GM12801 (cell line): ENCODE measurements around the gene HPGD.

ENCODE experiments used
- TF ChIP-seq, protein P1 (sequence below): IDR thresholded peaks from one replicate; pipeline ENCODE4 v1.5.1; 2011; ENCODE audit warnings: control low read depth; ENCODE audit not compliant: insufficient read length; ENCODE audit errors: extremely low read depth

HPGD gene

GRCh38 chr4:174494146-174494545 is 28.1 kb downstream of the HPGD start:
- TF ChIP-seq, protein P1, sequence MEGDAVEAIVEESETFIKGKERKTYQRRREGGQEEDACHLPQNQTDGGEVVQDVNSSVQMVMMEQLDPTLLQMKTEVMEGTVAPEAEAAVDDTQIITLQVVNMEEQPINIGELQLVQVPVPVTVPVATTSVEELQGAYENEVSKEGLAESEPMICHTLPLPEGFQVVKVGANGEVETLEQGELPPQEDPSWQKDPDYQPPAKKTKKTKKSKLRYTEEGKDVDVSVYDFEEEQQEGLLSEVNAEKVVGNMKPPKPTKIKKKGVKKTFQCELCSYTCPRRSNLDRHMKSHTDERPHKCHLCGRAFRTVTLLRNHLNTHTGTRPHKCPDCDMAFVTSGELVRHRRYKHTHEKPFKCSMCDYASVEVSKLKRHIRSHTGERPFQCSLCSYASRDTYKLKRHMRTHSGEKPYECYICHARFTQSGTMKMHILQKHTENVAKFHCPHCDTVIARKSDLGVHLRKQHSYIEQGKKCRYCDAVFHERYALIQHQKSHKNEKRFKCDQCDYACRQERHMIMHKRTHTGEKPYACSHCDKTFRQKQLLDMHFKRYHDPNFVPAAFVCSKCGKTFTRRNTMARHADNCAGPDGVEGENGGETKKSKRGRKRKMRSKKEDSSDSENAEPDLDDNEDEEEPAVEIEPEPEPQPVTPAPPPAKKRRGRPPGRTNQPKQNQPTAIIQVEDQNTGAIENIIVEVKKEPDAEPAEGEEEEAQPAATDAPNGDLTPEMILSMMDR, result no peak

GRCh38 chr4:174490451-174490961 is 31.8 kb downstream of the HPGD start:
- TF ChIP-seq, protein P1, result no peak

DNA sequence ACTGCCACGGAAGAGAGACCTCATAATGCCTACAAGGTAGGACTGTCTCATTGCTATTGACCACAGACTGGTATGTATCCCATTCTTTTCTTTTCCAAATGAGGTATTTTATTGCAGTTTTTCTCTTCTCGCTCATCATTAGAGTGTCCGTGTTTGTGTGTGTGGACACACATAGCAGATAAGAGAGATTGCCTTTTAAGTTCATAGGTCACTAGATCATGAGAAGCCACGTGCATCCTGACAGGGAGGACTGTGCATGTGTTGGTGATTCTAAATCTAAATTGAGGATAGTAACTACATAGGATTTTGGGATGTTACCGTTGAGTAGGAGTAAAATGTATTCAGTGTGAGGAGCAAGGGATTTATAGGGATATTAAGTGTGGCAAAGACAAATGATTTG is 37.3 kb downstream of the HPGD start:
- TF ChIP-seq, protein P1, result no peak

DNA sequence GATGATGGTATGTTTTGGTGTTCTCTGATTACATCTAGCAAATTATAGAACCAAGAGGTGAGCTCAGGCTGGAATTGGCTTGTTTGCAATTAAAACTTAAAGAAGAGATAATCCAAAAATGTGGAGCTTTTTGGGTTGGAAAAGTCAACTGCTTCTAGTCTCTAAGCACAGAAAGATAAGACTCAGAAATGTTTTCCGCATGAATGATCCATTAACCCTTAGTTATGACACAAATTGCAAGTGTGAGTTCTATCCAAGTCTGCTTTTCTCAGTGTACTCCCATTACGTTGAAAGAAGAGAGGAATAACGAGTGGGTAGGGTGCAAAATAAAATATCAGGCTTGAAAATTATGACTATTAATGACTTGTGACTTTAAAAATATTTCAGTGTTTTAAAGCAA is 38.5 kb downstream of the HPGD start:
- TF ChIP-seq, protein P1, result no peak

DNA sequence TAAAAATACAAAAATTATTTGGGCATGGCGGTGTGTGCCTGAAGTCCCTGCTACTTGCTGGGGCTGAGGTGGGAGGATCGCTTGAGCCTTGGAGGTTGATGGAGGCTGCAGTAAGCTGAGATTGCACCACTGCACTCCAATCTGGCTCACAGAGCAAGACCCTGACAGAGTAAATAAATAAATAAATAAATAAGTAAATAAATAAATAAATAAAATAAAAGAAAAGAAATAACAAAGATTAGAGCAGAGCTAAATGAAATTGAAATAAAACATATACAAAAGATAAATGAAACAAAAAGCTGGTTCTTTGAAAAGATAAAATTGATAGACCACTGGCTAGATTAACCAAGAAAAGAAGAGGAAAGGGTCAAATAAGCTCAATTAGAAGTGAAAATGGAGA is 43.1 kb downstream of the HPGD start:
- TF ChIP-seq, protein P1, result no peak

DNA sequence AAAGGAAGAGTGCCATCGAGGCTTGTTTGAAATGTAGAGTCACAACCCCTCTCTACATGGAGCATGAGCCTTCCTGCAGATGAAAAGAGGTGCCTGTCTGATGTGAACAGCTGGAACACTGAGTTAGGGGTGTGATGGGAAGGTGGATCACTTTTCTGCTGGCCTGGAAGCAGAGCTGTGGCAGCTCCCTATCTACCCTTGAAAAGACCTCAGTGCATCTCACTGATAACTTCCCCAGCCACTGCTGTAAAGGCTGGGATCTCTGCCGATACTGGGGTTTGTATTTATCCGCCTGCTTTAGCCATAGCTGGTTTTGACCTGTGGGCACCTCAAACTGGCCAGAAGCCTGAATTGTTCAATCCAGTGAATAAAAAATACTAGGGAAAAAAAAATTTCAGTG is 46.8 kb downstream of the HPGD start:
- TF ChIP-seq, protein P1, result no peak

- TF ChIP-seq, protein P1, result no peak
Measured at GRCh38 chr4:174474457-174475075, 47.7 kb downstream of the HPGD start.

DNA sequence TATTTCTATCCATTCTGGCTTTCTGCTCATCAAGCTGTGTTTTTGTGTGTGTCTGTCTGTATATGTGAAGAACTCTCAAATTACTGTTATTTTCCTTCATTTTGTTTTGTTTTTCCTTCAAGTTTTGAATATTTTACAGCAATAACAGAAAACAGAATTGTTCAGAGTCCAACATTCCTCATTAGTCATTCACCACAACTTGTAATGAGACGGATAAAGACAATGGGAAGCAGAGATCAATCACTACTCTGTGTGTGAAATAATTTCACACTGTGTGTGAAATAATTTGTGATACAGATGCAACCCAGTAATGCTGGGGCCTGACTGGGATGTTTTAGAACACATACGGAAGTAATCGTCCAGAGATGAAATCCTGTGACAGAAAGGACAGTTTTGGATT is 55.2 kb downstream of the HPGD start:
- TF ChIP-seq, protein P1, result no peak
